ENCODE measurements around the gene CERS1.
A peak's percentile ranks its signal among the peaks of the same experiment; 100 is the strongest.

The CERS1 gene

DNA sequence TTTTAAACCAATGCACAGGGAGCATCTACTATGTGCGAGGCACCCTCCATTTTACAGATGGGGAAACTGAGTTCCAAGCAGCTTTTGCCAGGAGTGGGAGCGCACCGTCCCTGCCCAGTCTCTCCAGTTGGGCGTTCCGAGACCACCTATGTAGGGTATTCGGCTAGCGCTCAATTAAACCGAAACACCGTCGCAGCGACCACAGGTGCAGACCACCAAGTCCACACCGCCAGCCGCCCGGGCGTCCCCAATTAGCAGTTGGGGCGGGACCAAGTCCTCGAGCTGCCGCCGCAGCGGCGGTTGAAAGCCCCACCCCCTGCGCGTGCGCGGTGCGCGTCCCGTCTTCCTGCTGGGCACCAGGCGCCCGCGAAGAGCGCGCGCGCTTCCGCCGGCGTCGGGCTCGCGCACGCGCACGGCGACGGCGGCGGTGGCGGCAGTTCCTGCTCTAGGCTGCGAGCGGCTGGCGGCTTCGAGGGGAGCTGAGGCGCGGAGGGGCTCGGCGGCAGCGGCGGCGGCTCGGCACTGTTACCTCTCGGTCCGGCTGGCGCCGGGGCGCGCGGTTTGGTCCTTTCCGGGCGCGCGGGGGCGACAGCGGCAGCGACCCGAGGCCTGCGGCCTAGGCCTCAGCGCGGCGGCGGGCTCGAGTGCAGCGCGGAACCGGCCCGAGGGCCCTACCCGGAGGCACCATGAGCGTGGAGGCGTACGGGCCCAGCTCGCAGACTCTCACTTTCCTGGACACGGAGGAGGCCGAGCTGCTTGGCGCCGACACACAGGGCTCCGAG lies 64.2 kb downstream of the CERS1 start, which contains the start of gene UPF1:
Gene UPF1, plus strand, starts transcription at position 436 of the 782 bp plus-strand sequence. Its CDS starts 251 bp downstream, at position 687.
- no peaks in the 10 kb centered on the region for H3F3A ChIP-seq (ENCODE audit: control insufficient read depth, insufficient read depth)
- H3K27ac ChIP-seq (ENCODE audit: low read depth, low read length) = peak within 1 kb of the TSS; percentile 62
- peaks cover 13% of the 10 kb centered on the region for H3K9me3 ChIP-seq (ENCODE audit: control insufficient read depth, insufficient read depth, low read length)
- TF ChIP-seq EZH2phosphoT487 (IDR thresholded peaks at IDR 0.05; ENCODE audit: borderline replicate concordance, low read length) = no peak
- TF ChIP-seq, protein P1, sequence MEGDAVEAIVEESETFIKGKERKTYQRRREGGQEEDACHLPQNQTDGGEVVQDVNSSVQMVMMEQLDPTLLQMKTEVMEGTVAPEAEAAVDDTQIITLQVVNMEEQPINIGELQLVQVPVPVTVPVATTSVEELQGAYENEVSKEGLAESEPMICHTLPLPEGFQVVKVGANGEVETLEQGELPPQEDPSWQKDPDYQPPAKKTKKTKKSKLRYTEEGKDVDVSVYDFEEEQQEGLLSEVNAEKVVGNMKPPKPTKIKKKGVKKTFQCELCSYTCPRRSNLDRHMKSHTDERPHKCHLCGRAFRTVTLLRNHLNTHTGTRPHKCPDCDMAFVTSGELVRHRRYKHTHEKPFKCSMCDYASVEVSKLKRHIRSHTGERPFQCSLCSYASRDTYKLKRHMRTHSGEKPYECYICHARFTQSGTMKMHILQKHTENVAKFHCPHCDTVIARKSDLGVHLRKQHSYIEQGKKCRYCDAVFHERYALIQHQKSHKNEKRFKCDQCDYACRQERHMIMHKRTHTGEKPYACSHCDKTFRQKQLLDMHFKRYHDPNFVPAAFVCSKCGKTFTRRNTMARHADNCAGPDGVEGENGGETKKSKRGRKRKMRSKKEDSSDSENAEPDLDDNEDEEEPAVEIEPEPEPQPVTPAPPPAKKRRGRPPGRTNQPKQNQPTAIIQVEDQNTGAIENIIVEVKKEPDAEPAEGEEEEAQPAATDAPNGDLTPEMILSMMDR (IDR thresholded peaks at IDR 0.05; ENCODE audit: low read depth, low read length, poor library complexity, severe bottlenecking) = peak; percentile 11
- H4K20me1 ChIP-seq (ENCODE audit: control insufficient read depth, insufficient read depth, low read depth, low read length) = peaks cover 35% of the 10 kb centered on the region
- H3K4me1 ChIP-seq (ENCODE audit: control insufficient read depth, low read length) = peaks cover 31% of the 10 kb centered on the region
- peaks cover 43% of the 10 kb centered on the region for H3K36me3 ChIP-seq (ENCODE audit: control insufficient read depth, low read length)
- peak within 1 kb of the TSS; percentile 95 for H3K4me3 ChIP-seq (ENCODE audit: low read length)
- no peaks in the 10 kb centered on the region for H3K27me3 ChIP-seq (ENCODE audit: control insufficient read depth, low read length)
- H3K79me2 ChIP-seq (ENCODE audit: control insufficient read depth, low read length) = peaks cover 53% of the 10 kb centered on the region
- peak within 1 kb of the TSS; percentile 92 for H3K4me2 ChIP-seq (ENCODE audit: low read length)
- H3K9me2 ChIP-seq (replicated peaks; ENCODE audit: control insufficient read depth, low read length) = no peaks in the 10 kb centered on the region

DNA sequence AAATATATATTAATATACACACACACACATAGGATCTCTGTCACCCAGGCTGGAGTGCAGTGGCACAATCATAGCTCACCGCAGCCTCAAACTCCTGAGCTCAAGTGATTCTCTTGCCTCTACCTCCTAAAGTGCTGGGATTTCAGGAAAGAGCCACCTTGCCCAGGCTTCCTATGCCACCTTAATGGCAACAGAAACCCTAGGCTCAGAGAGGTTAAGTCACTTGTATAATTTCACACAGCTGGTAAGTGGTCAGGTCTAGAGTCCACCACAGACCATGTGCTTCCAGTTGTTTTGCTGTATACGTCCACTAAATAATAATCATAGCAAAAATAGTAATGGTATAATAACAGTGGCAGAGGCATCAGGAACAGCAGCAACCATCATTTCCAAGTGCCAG lies 65.5 kb downstream of the CERS1 start:
- Histone ChIP-seq H3K9me2 (replicated peaks; ENCODE audit: control insufficient read depth, low read length) (no peaks in the 10 kb centered on the region), H3K36me3 (ENCODE audit: control insufficient read depth, low read length) (peaks cover 31% of the 10 kb centered on the region), H3K4me3 (ENCODE audit: low read length) (no peak overlapping the region), H3K9me3 (ENCODE audit: control insufficient read depth, insufficient read depth, low read length) (peaks cover 17% of the 10 kb centered on the region), H3K4me2 (ENCODE audit: low read length) (no peak overlapping the region), H3K4me1 (ENCODE audit: control insufficient read depth, low read length) (peaks cover 24% of the 10 kb centered on the region), H3K27ac (ENCODE audit: low read depth, low read length) (no peak overlapping the region), H4K20me1 (ENCODE audit: control insufficient read depth, insufficient read depth, low read depth, low read length) (peaks cover 25% of the 10 kb centered on the region), H3K27me3 (ENCODE audit: control insufficient read depth, low read length) (no peaks in the 10 kb centered on the region), H3F3A (ENCODE audit: control insufficient read depth, insufficient read depth) (no peaks in the 10 kb centered on the region), H3K79me2 (ENCODE audit: control insufficient read depth, low read length) (peaks cover 41% of the 10 kb centered on the region)
- TF ChIP-seq, protein P1 (IDR thresholded peaks at IDR 0.05; ENCODE audit: low read depth, low read length, poor library complexity, severe bottlenecking) = no peak
- no peak for TF ChIP-seq EZH2phosphoT487 (IDR thresholded peaks at IDR 0.05; ENCODE audit: borderline replicate concordance, low read length)

DNA sequence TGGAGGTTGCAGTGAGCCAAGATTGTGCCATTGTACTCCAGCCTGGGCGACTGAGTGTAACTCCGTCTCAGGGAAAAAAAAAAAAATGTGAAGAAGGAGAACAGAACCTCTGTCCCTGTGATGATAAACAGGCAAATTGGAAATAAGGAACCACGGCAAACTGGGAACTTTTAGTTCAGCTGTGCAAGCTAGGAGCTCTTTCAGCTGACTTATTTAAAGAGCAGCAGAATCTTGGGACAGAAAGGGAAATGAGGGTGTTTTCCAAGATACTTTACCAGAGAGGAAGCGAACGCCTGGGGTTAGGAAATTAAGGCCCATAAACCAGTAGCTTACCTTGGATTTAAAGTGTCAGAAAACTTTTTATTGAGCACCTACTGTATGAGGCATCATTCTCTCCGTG lies 67.2 kb downstream of the CERS1 start:
- Histone ChIP-seq H3K4me2 (ENCODE audit: low read length) (no peak overlapping the region), H3K9me2 (replicated peaks; ENCODE audit: control insufficient read depth, low read length) (no peaks in the 10 kb centered on the region), H3K79me2 (ENCODE audit: control insufficient read depth, low read length) (peaks cover 24% of the 10 kb centered on the region), H3K9me3 (ENCODE audit: control insufficient read depth, insufficient read depth, low read length) (peaks cover 17% of the 10 kb centered on the region), H3F3A (ENCODE audit: control insufficient read depth, insufficient read depth) (no peaks in the 10 kb centered on the region), H3K36me3 (ENCODE audit: control insufficient read depth, low read length) (peaks cover 14% of the 10 kb centered on the region), H3K4me3 (ENCODE audit: low read length) (no peak overlapping the region), H3K27ac (ENCODE audit: low read depth, low read length) (no peak overlapping the region), H3K4me1 (ENCODE audit: control insufficient read depth, low read length) (peaks cover 7% of the 10 kb centered on the region), H3K27me3 (ENCODE audit: control insufficient read depth, low read length) (0 out of 2 replicates have a peak, but pooled peaks cover 2% of the 10 kb centered on the region), H4K20me1 (ENCODE audit: control insufficient read depth, insufficient read depth, low read depth, low read length) (peaks cover 9% of the 10 kb centered on the region)
- TF ChIP-seq, protein P1 (IDR thresholded peaks at IDR 0.05; ENCODE audit: low read depth, low read length, poor library complexity, severe bottlenecking) = no peak
- no peak for TF ChIP-seq EZH2phosphoT487 (IDR thresholded peaks at IDR 0.05; ENCODE audit: borderline replicate concordance, low read length)

Data from DOHH2 (cell line).